ENCODE measurements around the gene ZNF615. TPM values are rescaled to one million over a fixed set of nuclear protein-coding genes. Genes with fewer than 3 reads are reported as not detected.
"Not testable (repeated sequence)": the region's sequence is repeated elsewhere in the genome, so short reads cannot be mapped to it uniquely, and the experiment has no call there.

Gene ZNF615
- total and polyA plus RNA-seq, 2 donors (not counting 1 experiment from before 2014, with no cell fraction given), result 7.8 to 14.7 TPM

- Histone ChIP-seq H3K9me3 (ENCODE audit: control insufficient read depth, insufficient read depth, low read depth, low read length) (peaks cover under 1% of the 10 kb centered on the region), H2AFZ (ENCODE audit: low read length) (no peak overlapping the region), H3K4me2 (ENCODE audit: extremely low read depth, insufficient read depth, low read length) (no peak overlapping the region), H3K9ac (ENCODE audit: insufficient read depth, low read length) (no peak overlapping the region), H3K4me3 (replicated peaks in 1 of 4; ENCODE audit: control extremely low read depth in 1 of 4, insufficient read depth in 1 of 4, low read depth in 3 of 4, low read length in 4 of 4) (no peak overlapping the region), H3K27ac (ENCODE audit: insufficient read depth, low read length) (no peak overlapping the region), H3K27me3 (ENCODE audit: control insufficient read depth, insufficient read depth, low read length) (no peaks in the 10 kb centered on the region), H4K20me1 (ENCODE audit: control insufficient read depth, extremely low read depth, insufficient read depth, low read length) (no peaks in the 10 kb centered on the region), H3K36me3 (ENCODE audit: control insufficient read depth, insufficient read depth, low read length) (peaks cover under 1% of the 10 kb centered on the region), H3K79me2 (ENCODE audit: control insufficient read depth, insufficient read depth, low read length) (no peaks in the 10 kb centered on the region), H3K4me1 (ENCODE audit: control insufficient read depth, extremely low read depth, insufficient read depth, low read length) (no peaks in the 10 kb centered on the region)
- TF ChIP-seq EZH2 (IDR thresholded peaks at IDR 0.05; ENCODE audit: low read length, missing control alignments), result no peak
- TF ChIP-seq, protein P1, sequence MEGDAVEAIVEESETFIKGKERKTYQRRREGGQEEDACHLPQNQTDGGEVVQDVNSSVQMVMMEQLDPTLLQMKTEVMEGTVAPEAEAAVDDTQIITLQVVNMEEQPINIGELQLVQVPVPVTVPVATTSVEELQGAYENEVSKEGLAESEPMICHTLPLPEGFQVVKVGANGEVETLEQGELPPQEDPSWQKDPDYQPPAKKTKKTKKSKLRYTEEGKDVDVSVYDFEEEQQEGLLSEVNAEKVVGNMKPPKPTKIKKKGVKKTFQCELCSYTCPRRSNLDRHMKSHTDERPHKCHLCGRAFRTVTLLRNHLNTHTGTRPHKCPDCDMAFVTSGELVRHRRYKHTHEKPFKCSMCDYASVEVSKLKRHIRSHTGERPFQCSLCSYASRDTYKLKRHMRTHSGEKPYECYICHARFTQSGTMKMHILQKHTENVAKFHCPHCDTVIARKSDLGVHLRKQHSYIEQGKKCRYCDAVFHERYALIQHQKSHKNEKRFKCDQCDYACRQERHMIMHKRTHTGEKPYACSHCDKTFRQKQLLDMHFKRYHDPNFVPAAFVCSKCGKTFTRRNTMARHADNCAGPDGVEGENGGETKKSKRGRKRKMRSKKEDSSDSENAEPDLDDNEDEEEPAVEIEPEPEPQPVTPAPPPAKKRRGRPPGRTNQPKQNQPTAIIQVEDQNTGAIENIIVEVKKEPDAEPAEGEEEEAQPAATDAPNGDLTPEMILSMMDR (conservative IDR thresholded peaks at IDR 0.05 in 1 of 2, IDR thresholded peaks at IDR 0.05 in 1 of 2; ENCODE audit: low read depth in 1 of 2, low read length in 2 of 2), result no peak
- no peak for DNase-seq (ENCODE audit: low read depth in 2 of 2)
Measured at GRCh38 chr19:51959791-51960190, 48.2 kb downstream of the ZNF615 start.

DNA sequence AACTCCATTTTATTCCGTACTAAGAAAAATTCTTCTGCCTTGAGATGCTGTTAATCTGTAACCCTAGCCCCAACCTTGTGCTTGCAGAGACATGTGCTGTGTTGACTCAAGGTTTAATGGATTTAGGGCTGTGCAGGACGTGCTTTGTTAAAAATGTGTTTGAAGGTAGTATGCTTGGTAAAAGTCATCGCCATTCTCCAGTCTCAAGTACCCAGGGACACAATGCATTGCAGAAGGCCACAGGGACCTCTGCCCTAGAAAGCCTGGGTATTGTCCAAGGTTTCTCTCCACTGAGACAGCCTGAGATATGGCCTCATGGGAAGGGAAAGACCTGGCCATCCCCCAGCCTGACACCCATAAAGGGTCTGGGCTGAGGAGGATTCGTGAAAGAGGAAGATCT lies 50.2 kb downstream of the ZNF615 start:
- not testable (repeated sequence) for H3K36me3 ChIP-seq (ENCODE audit: control insufficient read depth, insufficient read depth, low read length); H2AFZ ChIP-seq (ENCODE audit: low read length); H3K4me1 ChIP-seq (ENCODE audit: control insufficient read depth, extremely low read depth, insufficient read depth, low read length); DNase-seq (ENCODE audit: low read depth in 2 of 2); H3K9ac ChIP-seq (ENCODE audit: insufficient read depth, low read length); H3K79me2 ChIP-seq (ENCODE audit: control insufficient read depth, insufficient read depth, low read length); H3K4me3 ChIP-seq (replicated peaks in 1 of 4; ENCODE audit: control extremely low read depth in 1 of 4, insufficient read depth in 1 of 4, low read depth in 3 of 4, low read length in 4 of 4); H3K9me3 ChIP-seq (ENCODE audit: control insufficient read depth, insufficient read depth, low read depth, low read length); H3K27ac ChIP-seq (ENCODE audit: insufficient read depth, low read length); H3K4me2 ChIP-seq (ENCODE audit: extremely low read depth, insufficient read depth, low read length); H3K27me3 ChIP-seq (ENCODE audit: control insufficient read depth, insufficient read depth, low read length); H4K20me1 ChIP-seq (ENCODE audit: control insufficient read depth, extremely low read depth, insufficient read depth, low read length)

GRCh38 chr19:51948975-51949374 lies 59.0 kb downstream of the ZNF615 start:
- no peaks in the 10 kb centered on the region for H4K20me1 ChIP-seq (ENCODE audit: control insufficient read depth, extremely low read depth, insufficient read depth, low read length)
- H3K9ac ChIP-seq (ENCODE audit: insufficient read depth, low read length), result no peak overlapping the region
- H3K4me2 ChIP-seq (ENCODE audit: extremely low read depth, insufficient read depth, low read length), result peak overlapping the region; percentile 78
- DNase-seq (ENCODE audit: low read depth in 2 of 2), result peak; percentile 37 to 75
- peak overlapping the region; percentile 18 to 79 (median 48) for H3K4me3 ChIP-seq (replicated peaks in 1 of 4; ENCODE audit: control extremely low read depth in 1 of 4, insufficient read depth in 1 of 4, low read depth in 3 of 4, low read length in 4 of 4)
- no peak for TF ChIP-seq EZH2 (IDR thresholded peaks at IDR 0.05; ENCODE audit: low read length, missing control alignments)
- TF ChIP-seq, protein P1 (conservative IDR thresholded peaks at IDR 0.05 in 1 of 2, IDR thresholded peaks at IDR 0.05 in 1 of 2; ENCODE audit: low read depth in 1 of 2, low read length in 2 of 2), result no peak
- H3K9me3 ChIP-seq (ENCODE audit: control insufficient read depth, insufficient read depth, low read depth, low read length), result peaks cover 11% of the 10 kb centered on the region
- H2AFZ ChIP-seq (ENCODE audit: low read length), result peak overlapping the region; percentile 78
- H3K4me1 ChIP-seq (ENCODE audit: control insufficient read depth, extremely low read depth, insufficient read depth, low read length), result no peaks in the 10 kb centered on the region
- no peaks in the 10 kb centered on the region for H3K36me3 ChIP-seq (ENCODE audit: control insufficient read depth, insufficient read depth, low read length)
- no peaks in the 10 kb centered on the region for H3K27me3 ChIP-seq (ENCODE audit: control insufficient read depth, insufficient read depth, low read length)
- no peak overlapping the region for H3K27ac ChIP-seq (ENCODE audit: insufficient read depth, low read length)
- no peaks in the 10 kb centered on the region for H3K79me2 ChIP-seq (ENCODE audit: control insufficient read depth, insufficient read depth, low read length)
